ENCODE measurements around the gene SNX17. TPM values are rescaled to one million over a fixed set of nuclear protein-coding genes. Genes with fewer than 3 reads are reported as not detected.

The SNX17 gene
- total and polyA plus RNA-seq, 2 of the 13 experiments (the other 11 are each of a cell fraction or from before 2014, with no cell fraction given), result 75.0 to 109 TPM

GRCh38 chr2:27420996-27421395 lies 50.6 kb downstream of the SNX17 start:
- Histone ChIP-seq H4K20me1 (ENCODE audit: insufficient read depth, low read length) (no peaks in the 10 kb centered on the region), H3K36me3 (replicated peaks in 1 of 2; ENCODE audit: control insufficient read depth in 1 of 2, insufficient read depth in 2 of 2, low read length in 2 of 2) (no peaks in the 10 kb centered on the region), H3K27me3 (ENCODE audit: control insufficient read depth in 1 of 2, insufficient read depth in 2 of 2, low read length in 2 of 2) (no peaks in the 10 kb centered on the region), H3K79me2 (ENCODE audit: insufficient read depth, low read length) (no peaks in the 10 kb centered on the region), H3K9me3 (ENCODE audit: low read length) (no peaks in the 10 kb centered on the region), H3K4me2 (ENCODE audit: low read depth, low read length) (no peak overlapping the region), H3K9ac (ENCODE audit: insufficient read depth, low read depth, low read length) (no peak overlapping the region), H3K27ac (ENCODE audit: extremely low read length, insufficient read depth, low read length) (no peak overlapping the region), H3K4me1 (ENCODE audit: insufficient read depth, low read length) (peaks cover 38% of the 10 kb centered on the region), H2AFZ (ENCODE audit: low read length) (no peak overlapping the region), H3K4me3 (replicated peaks in 1 of 3; ENCODE audit: insufficient read depth in 1 of 3, low read depth in 2 of 3, low read length in 3 of 3) (no peak overlapping the region)
- in situ Hi-C loops (cut with HindIII; ENCODE audit: extremely low pct_ligation_motif_present, low pct_unique_long_range_greater_than_20kb), result no loop called here
- TF ChIP-seq NFRKB (IDR thresholded peaks at IDR 0.05), result no peak
- TF ChIP-seq THYN1 (CRISPR knock-in tag; IDR thresholded peaks at IDR 0.05; ENCODE audit: borderline replicate concordance, low read depth), result no peak
- TF ChIP-seq ZNF629 (CRISPR knock-in tag; conservative IDR thresholded peaks at IDR 0.05), result no peak
- TF ChIP-seq REXO4 (CRISPR knock-in tag; IDR thresholded peaks at IDR 0.05; ENCODE audit: borderline replicate concordance), result no peak
- TF ChIP-seq MNT (IDR thresholded peaks at IDR 0.05), result no peak
- TF ChIP-seq ZNF460 (CRISPR knock-in tag; IDR thresholded peaks at IDR 0.05; ENCODE audit: borderline replicate concordance), result no peak
- no peak for TF ChIP-seq NR2F6 (IDR thresholded peaks at IDR 0.05)
- no peak for TF ChIP-seq NR2F6 (CRISPR knock-in tag; IDR thresholded peaks at IDR 0.05)
- no peak for TF ChIP-seq RARG (CRISPR knock-in tag; IDR thresholded peaks at IDR 0.05; ENCODE audit: low read depth)
- BruUV-seq (replicated peaks), result no TSS peak
- intact Hi-C loops (cut with micrococcal nuclease; ENCODE audit: unreplicated experiment), result no loop called here
- POLR2A ChIA-PET, result interaction anchor here (1.3 to 3.5 kb wide), 2 partner anchors 11 to 73 kb away, joined by 3 to 19 read pairs; partner anchors contain the start of gene PPM1G
- ATAC-seq (no peak), FAIRE-seq (no peak), DNase-seq (ENCODE audit: low spot score) (no peak)
- CTCF ChIA-PET (ENCODE audit: low intra/inter-chr PET ratio, low total read pairs), result no interaction called here

Data from HepG2 (cell line).